SK-N-SH (cell line): ENCODE measurements around the gene MEF2D. TPM values are rescaled to one million over a fixed set of nuclear protein-coding genes. Genes with fewer than 3 reads are reported as not detected.

ENCODE experiments used
- CTCF ChIA-PET: fragments of 300-600, 350-600 bp; formaldehyde crosslinking; extraction: SDS; loops from one replicate; lab custom pipeline; 2021; lab: Yijun Ruan, JAX
- POLR2A ChIA-PET: fragments of 350-600 bp; sonication (Branson Sonifier 250); formaldehyde crosslinking; extraction: SDS; loops from one replicate; lab custom pipeline; 2020; ENCODE audit warnings: antibody characterized with exemption, inconsistent platforms; lab: Yijun Ruan, JAX
- DNase-seq: peaks from one replicate; pipeline ENCODE4 v3.0.0; 2012
- H2AFZ ChIP-seq: fragments of 200-600 bp; sonication (generic); 2 replicates; pipeline ENCODE4 v1.8.1; 2016; ENCODE audit warnings: antibody characterized with exemption, mild to moderate bottlenecking, low read depth
- H3F3A ChIP-seq: fragments of 200-600 bp; sonication (generic); replicated peaks from 2 replicates; pipeline ENCODE3; 2016; ENCODE audit warnings: antibody characterized with exemption, mild to moderate bottlenecking; ENCODE audit not compliant: insufficient read depth
- H3K27ac ChIP-seq, 2 experiments: fragments of 200-500 bp in 1 of 2; fragments of 200-600 bp in 1 of 2; sonication (Bioruptor generic) in 1 of 2; sonication (generic), shearing (Covaris generic) in 1 of 2; 2 replicates each; pipeline versions ENCODE4 v1.5.1 to v1.6.1; 2014 to 2016; ENCODE audit warnings: low read depth in 2 of 2, inconsistent platforms in 1 of 2, low read length in 1 of 2, mild to moderate bottlenecking in 1 of 2, mixed read lengths in 1 of 2
- H3K27me3 ChIP-seq: fragments of 200-600 bp; sonication (generic), shearing (Covaris generic); 2 replicates; pipeline ENCODE4 v1.6.1; 2016; ENCODE audit warnings: mixed run types; ENCODE audit not compliant: insufficient read depth
- H3K36me3 ChIP-seq, 2 experiments: fragments of 200-500 bp in 1 of 2; fragments of 200-600 bp in 1 of 2; sonication (Bioruptor generic) in 1 of 2; sonication (generic) in 1 of 2; replicated peaks in 1 of 2; 2 replicates each; pipeline versions ENCODE3 to v1.5.1; 2014 to 2016; ENCODE audit warnings: low read length in 1 of 2, mild to moderate bottlenecking in 1 of 2; ENCODE audit not compliant: insufficient read depth in 2 of 2, control insufficient read depth in 1 of 2
- H3K4me1 ChIP-seq, 2 experiments: fragments of 200-500 bp in 1 of 2; fragments of 200-600 bp in 1 of 2; sonication (Bioruptor generic) in 1 of 2; sonication (generic), shearing (Covaris generic) in 1 of 2; 2 replicates each; pipeline versions ENCODE4 v1.5.1 to v1.6.1; 2014 to 2016; ENCODE audit warnings: low read depth in 1 of 2, low read length in 1 of 2, mixed run types in 1 of 2; ENCODE audit not compliant: insufficient read depth in 2 of 2, control insufficient read depth in 1 of 2
- H3K4me2 ChIP-seq: fragments of 200-600 bp; sonication (generic), shearing (Covaris generic); 2 replicates; pipeline ENCODE4 v1.6.1; 2017; ENCODE audit warnings: mixed run types
- H3K4me3 ChIP-seq, 2 experiments: fragments of 200-500 bp in 1 of 2; fragments of 200-600 bp in 1 of 2; sonication (Bioruptor generic) in 1 of 2; sonication (generic), shearing (Covaris generic) in 1 of 2; 2 replicates each; pipeline versions ENCODE4 v1.5.1 to v1.8.1; 2014 to 2016; ENCODE audit warnings: low read depth in 2 of 2, inconsistent platforms in 1 of 2, low read length in 1 of 2, mild to moderate bottlenecking in 1 of 2, mixed read lengths in 1 of 2, moderate library complexity in 1 of 2
- H3K79me2 ChIP-seq: fragments of 200-600 bp; sonication (generic); 2 replicates; pipeline ENCODE4 v1.8.1; 2017; ENCODE audit warnings: mild to moderate bottlenecking; ENCODE audit not compliant: insufficient read depth
- H3K9ac ChIP-seq: fragments of 200-600 bp; sonication (generic); 2 replicates; pipeline ENCODE4 v1.6.1; 2017; ENCODE audit warnings: mixed run types
- H3K9me2 ChIP-seq: fragments of 200-600 bp; sonication (generic); 2 replicates; pipeline ENCODE4 v1.6.1; 2017; ENCODE audit warnings: mixed run types
- H3K9me3 ChIP-seq: fragments of 200-600 bp; sonication (generic); 2 replicates; pipeline ENCODE4 v1.6.1; 2017; ENCODE audit warnings: mixed run types, mild to moderate bottlenecking, moderate library complexity
- H4K20me1 ChIP-seq: fragments of 200-600 bp; sonication (generic); 2 replicates; pipeline ENCODE4 v1.6.1; 2017; ENCODE audit warnings: mild to moderate bottlenecking, mixed run types; ENCODE audit not compliant: insufficient read depth
- FOXM1 ChIP-seq: IDR thresholded peaks from 2 replicates; pipeline ENCODE4 v1.4.0; 2012; ENCODE audit warnings: low read depth, mild to moderate bottlenecking
- IRF3 ChIP-seq: fragments of 150-350 bp; IDR thresholded peaks from 2 replicates; pipeline ENCODE4 v1.6.1; 2016; ENCODE audit warnings: mild to moderate bottlenecking, low read depth, low read length
- MEF2A ChIP-seq: IDR thresholded peaks from 2 replicates; pipeline ENCODE4 v1.4.0; 2012; ENCODE audit warnings: low read depth, borderline replicate concordance
- NFIC ChIP-seq: IDR thresholded peaks from 2 replicates; pipeline ENCODE4 v1.4.0; 2012; ENCODE audit warnings: borderline replicate concordance
- POLR2AphosphoS5 ChIP-seq: IDR thresholded peaks from 2 replicates; pipeline ENCODE4 v1.6.1; 2012; ENCODE audit warnings: low read depth, low read length
- RAD21 ChIP-seq: IDR thresholded peaks from 2 replicates; pipeline ENCODE4 v1.6.1; 2012; ENCODE audit warnings: mild to moderate bottlenecking, low read length
- RCOR1 ChIP-seq: fragments of 150-350 bp; IDR thresholded peaks from 2 replicates; pipeline ENCODE4 v1.6.1; 2017; ENCODE audit warnings: antibody characterized with exemption, low read length
- RFX5 ChIP-seq: IDR thresholded peaks from 2 replicates; pipeline ENCODE4 v1.6.1; 2012; ENCODE audit warnings: mild to moderate bottlenecking, improper control_type of control experiment, low read length
- SIN3A ChIP-seq: IDR thresholded peaks from 2 replicates; pipeline ENCODE4 v1.6.1; 2012; ENCODE audit warnings: low read depth, mild to moderate bottlenecking, low read length, moderate library complexity, borderline replicate concordance
- TAF1 ChIP-seq: IDR thresholded peaks from 2 replicates; pipeline ENCODE4 v1.6.1; 2012; ENCODE audit warnings: low read depth, mild to moderate bottlenecking, low read length, moderate library complexity, borderline replicate concordance
- WGBS: methylation state at CpG from one replicate; pipeline ENCODE4 v1.1.6; 2017; ENCODE audit warnings: low lambda C conversion rate; 5-methylcytosine and 5-hydroxymethylcytosine counted together
- polyA plus RNA-seq, 3 experiments: library from polyadenylated mRNA; depleted of rRNA; stranded (reverse); fragments of >200 nt; gene quantifications; 2 replicates each; pipeline ENCODE4 v1.2.3, GENCODE V29; 2012

The MEF2D gene
- polyA plus RNA-seq, 1 of the 3 experiments (the other 2 are of a cell fraction) = 14.3 TPM

GRCh38 chr1:156431366-156431765 lies 69.2 kb downstream of the MEF2D start:
- Histone ChIP-seq H3F3A (no peaks in the 10 kb centered on the region), H2AFZ (no peak overlapping the region), H4K20me1 (no peaks in the 10 kb centered on the region), H3K27me3 (peaks cover 78% of the 10 kb centered on the region), H3K9me3 (no peaks in the 10 kb centered on the region), H3K4me2 (no peak overlapping the region), H3K4me3 (no peak overlapping the region), H3K9me2 (no peaks in the 10 kb centered on the region), H3K27ac (no peak overlapping the region), H3K79me2 (no peaks in the 10 kb centered on the region), H3K36me3 (no peaks in the 10 kb centered on the region), H3K4me1 (no peaks in the 10 kb centered on the region; a peak in 1 of 4 replicates), H3K9ac (no peak overlapping the region)
- ChIA-PET CTCF (interaction anchor here (0.8 to 29.5 kb wide), 8 partner anchors 12 to 258 kb away, joined by 3 to 412 read pairs (median 10); no protein-coding TSS in a partner anchor), POLR2A (no interaction called here)
- whole genome bisulfite sequencing = 65% methylated on average over 4 of the region's 4 CpGs
- TF ChIP-seq NFIC = no peak
- TF ChIP-seq MEF2A = no peak
- no peak for TF ChIP-seq RCOR1
- no peak for TF ChIP-seq RAD21
- no peak for TF ChIP-seq TAF1
- TF ChIP-seq IRF3 = no peak
- TF ChIP-seq SIN3A = no peak
- DNase-seq = no peak

- Histone ChIP-seq H4K20me1 (no peaks in the 10 kb centered on the region), H3K4me3 (no peak overlapping the region), H3K4me1 (no peaks in the 10 kb centered on the region; a peak in 1 of 4 replicates), H3K9ac (no peak overlapping the region), H3K27ac (no peak overlapping the region), H3K9me2 (no peaks in the 10 kb centered on the region), H3K79me2 (no peaks in the 10 kb centered on the region), H3K36me3 (no peaks in the 10 kb centered on the region), H3K4me2 (no peak overlapping the region), H3K27me3 (peaks cover 80% of the 10 kb centered on the region), H2AFZ (no peak overlapping the region), H3F3A (no peaks in the 10 kb centered on the region), H3K9me3 (no peaks in the 10 kb centered on the region)
- 57% methylated on average over 3 of the region's 3 CpGs for WGBS
- POLR2A ChIA-PET = no interaction called here
- TF ChIP-seq FOXM1 = no peak
- no peak for TF ChIP-seq IRF3
- no peak for TF ChIP-seq NFIC
- TF ChIP-seq RCOR1 = no peak
- no peak for TF ChIP-seq RFX5
- no peak for TF ChIP-seq POLR2AphosphoS5
- CTCF ChIA-PET = interaction anchor here (1.0 to 29.5 kb wide), 4 partner anchors 11 to 50 kb away, joined by 3 to 412 read pairs (median 30); no protein-coding TSS in a partner anchor
- no peak for DNase-seq
Measured at GRCh38 chr1:156430866-156431265, 69.7 kb downstream of the MEF2D start.
